Heart left ventricle (tissue), 16 donors: ENCODE measurements around the gene CDC42EP5. TPM values are rescaled to one million over a fixed set of nuclear protein-coding genes. Genes with fewer than 3 reads are reported as not detected.
"Not testable (repeated sequence)": the region's sequence is repeated elsewhere in the genome, so short reads cannot be mapped to it uniquely, and the experiment has no call there.

Experiments
- ATAC-seq, 4 donors: fragments of 200-7000 bp; cut with Tn5 transposase; one replicate each; pipeline ENCODE4 v1.9.1; 2020 to 2022; ENCODE audit warnings: moderate library complexity in 4 of 4, mild to moderate bottlenecking in 3 of 4, moderate number of reproducible peaks in 1 of 4
- DNase-seq, 5 donors: peaks; one replicate each; pipeline ENCODE4 v3.0.0-alpha.2; 2020
- H3K27ac ChIP-seq, 12 donors: fragments of 200-600 bp; sonication (generic) in 4 of 12; one replicate each; pipeline versions ENCODE4 v1.5.0 to v1.8.0; 2016 to 2022; ENCODE audit warnings: mild to moderate bottlenecking in 2 of 12
- H3K27me3 ChIP-seq, 9 donors: fragments of 200-600 bp; sonication (generic) in 2 of 9; one replicate each; pipeline versions ENCODE4 v1.5.1 to v1.8.0; 2016 to 2022; ENCODE audit warnings: mild to moderate bottlenecking in 3 of 9
- H3K36me3 ChIP-seq, 9 donors: fragments of 200-600 bp; sonication (generic) in 2 of 9; one replicate each; pipeline versions ENCODE4 v1.5.0 to v1.8.0; 2018 to 2022; ENCODE audit warnings: mild to moderate bottlenecking in 2 of 9
- H3K4me1 ChIP-seq, 12 donors: fragments of 200-600 bp; sonication (generic) in 4 of 12; one replicate each; pipeline versions ENCODE4 v1.5.0 to v1.8.0; 2016 to 2022; ENCODE audit warnings: mild to moderate bottlenecking in 3 of 12
- H3K4me3 ChIP-seq, 12 donors: fragments of 200-600 bp; sonication (generic) in 4 of 12; one replicate each; pipeline versions ENCODE4 v1.5.0 to v1.8.0; 2017 to 2022; ENCODE audit warnings: mild to moderate bottlenecking in 9 of 12, moderate library complexity in 4 of 12
- H3K9me3 ChIP-seq, 12 donors: fragments of 200-600 bp; sonication (generic) in 4 of 12; one replicate each; pipeline versions ENCODE4 v1.5.0 to v1.8.0; 2016 to 2022; ENCODE audit warnings: mild to moderate bottlenecking in 1 of 12
- POLR2A ChIP-seq, 2 donors: fragments of 450-650 bp; IDR thresholded peaks; one replicate each; pipeline ENCODE4 v1.6.1; 2017; ENCODE audit warnings: antibody characterized with exemption in 2 of 2, mild to moderate bottlenecking in 2 of 2, moderate library complexity in 2 of 2
- WGBS, 4 donors: extraction: QIAGEN DNeasy Blood & Tissue Kit in 2 of 4; methylation state at CpG; one replicate each; pipeline versions ENCODE4 v1.1.5 to v1.1.7; 2013 to 2018; 5-methylcytosine and 5-hydroxymethylcytosine counted together
- intact Hi-C, 10 donors: fragments of 100-400 bp; cut with DNase I; formaldehyde crosslinking; loops; one replicate each; pipeline versions ENCODE4 v1.11.1 to v1.14.2; 2022
- polyA plus RNA-seq, 2 donors: library from polyadenylated mRNA; stranded (reverse); fragments of 200-250 nt; gene quantifications; one replicate each; pipeline ENCODE4 v1.2.3, GENCODE V29; 2013
- total RNA-seq, 9 donors: library from RNA; depleted of rRNA in 2 of 9; stranded (reverse); fragments of >200 nt in 2 of 9; fragmentation: NEBNext Ultra II Directional in 3 of 9; extraction: Animal tissue kit (Norgen Biotek cat#: 25700) in 3 of 9; gene quantifications; one replicate each; pipeline versions ENCODE4 v1.1.0 to v1.2.4, GENCODE V29; 2016 to 2023
- TF ChIP-seq, protein P1 (sequence below), 12 donors: fragments of 200-600 bp; sonication (generic) in 4 of 12; IDR thresholded peaks; one replicate each; pipeline versions ENCODE4 v1.5.0 to v1.8.0; 2018 to 2022; ENCODE audit warnings: antibody characterized with exemption in 12 of 12, mild to moderate bottlenecking in 5 of 12
- donor health status: ischemic (EF 13 %, LVEDD 7.1; RV severe dilation, severe dysfunction).
- donor health status: healthy with polysubstance abuse.
- donor health status: DM: no; HTN: yes; CAD: no.
- donor health status: DM: no; HTN: no; CAD: no.
- donor health status: ischemic (EF 25% LVEDD 6.9; RV normal size, moderate dysfunction).
- donor health status: ischemic (EF 25% LVEDD 5.7; RV mildly dilated, moderate dysfunction).
- donor health status: healthy.
- donor health status: DM: yes; HTN: yes; CAD: no.
- donor health status: ischemic (EF 35%, LVEDD 5.7; RV mildly dilated, moderate dysfunction).
- donor health status: nonischemic (EF 11% LVEDD 7.7; RV severe dilation, severe dysfunction).
- donor health status: DM: yes; HTN: yes; CAD: no.
- donor health status: PGD.
- donor health status: ischemic (EF 29% LVEDD 5.4; RV normal size, mild dysfunction).
- donor health status: nonischemic (EF 23%, LVEDD 6.1; RV moderate dilation, normal function).

Gene CDC42EP5
- total and polyA plus RNA-seq, 11 donors, result 5.6 to 16.3 (median 9.7) TPM

DNA sequence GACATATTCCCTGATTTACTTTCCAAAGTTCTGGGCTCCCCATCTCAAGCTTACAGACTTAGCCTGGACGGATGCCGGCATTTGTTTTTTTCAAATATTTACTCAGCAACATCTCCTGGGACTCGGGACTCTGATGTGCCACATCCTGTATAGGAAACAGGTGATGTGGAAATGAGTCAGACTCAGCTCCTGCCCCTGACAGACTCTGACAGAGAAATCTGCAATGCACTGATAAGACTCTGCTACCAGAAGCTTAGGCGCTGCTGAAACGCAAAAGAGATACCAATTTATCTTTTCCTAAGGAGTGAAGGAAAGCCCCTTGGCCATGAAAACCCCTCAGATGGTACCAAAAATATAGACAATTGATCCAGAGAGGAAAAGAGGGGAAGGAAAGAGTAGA, 45.7 kb upstream of the CDC42EP5 start:
- TF ChIP-seq, protein P1, sequence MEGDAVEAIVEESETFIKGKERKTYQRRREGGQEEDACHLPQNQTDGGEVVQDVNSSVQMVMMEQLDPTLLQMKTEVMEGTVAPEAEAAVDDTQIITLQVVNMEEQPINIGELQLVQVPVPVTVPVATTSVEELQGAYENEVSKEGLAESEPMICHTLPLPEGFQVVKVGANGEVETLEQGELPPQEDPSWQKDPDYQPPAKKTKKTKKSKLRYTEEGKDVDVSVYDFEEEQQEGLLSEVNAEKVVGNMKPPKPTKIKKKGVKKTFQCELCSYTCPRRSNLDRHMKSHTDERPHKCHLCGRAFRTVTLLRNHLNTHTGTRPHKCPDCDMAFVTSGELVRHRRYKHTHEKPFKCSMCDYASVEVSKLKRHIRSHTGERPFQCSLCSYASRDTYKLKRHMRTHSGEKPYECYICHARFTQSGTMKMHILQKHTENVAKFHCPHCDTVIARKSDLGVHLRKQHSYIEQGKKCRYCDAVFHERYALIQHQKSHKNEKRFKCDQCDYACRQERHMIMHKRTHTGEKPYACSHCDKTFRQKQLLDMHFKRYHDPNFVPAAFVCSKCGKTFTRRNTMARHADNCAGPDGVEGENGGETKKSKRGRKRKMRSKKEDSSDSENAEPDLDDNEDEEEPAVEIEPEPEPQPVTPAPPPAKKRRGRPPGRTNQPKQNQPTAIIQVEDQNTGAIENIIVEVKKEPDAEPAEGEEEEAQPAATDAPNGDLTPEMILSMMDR (IDR thresholded peaks at IDR 0.05), result no peak
- no peak for TF ChIP-seq POLR2A (IDR thresholded peaks at IDR 0.05)
- intact Hi-C loops, result no loop called here
- WGBS, 4 donors, result 35 to 55% (median 41%) methylated on average over 5 of the region's 5 CpGs
- H3K9me3 ChIP-seq, result no peaks in the 10 kb centered on the region
- H3K4me3 ChIP-seq, result no peak overlapping the region
- H3K36me3 ChIP-seq, result no peaks in the 10 kb centered on the region
- H3K27ac ChIP-seq, result no peak overlapping the region
- ATAC-seq (peak in 1 of 4 donors; percentile 70), DNase-seq (peak in 1 of 5 donors; percentile 11)
- H3K4me1 ChIP-seq, result peaks cover 0 to 20% (median 0%) of the 10 kb centered on the region in 12 donors
- H3K27me3 ChIP-seq, result peaks cover 0 to 49% (median 2%) of the 10 kb centered on the region in 9 donors

DNA sequence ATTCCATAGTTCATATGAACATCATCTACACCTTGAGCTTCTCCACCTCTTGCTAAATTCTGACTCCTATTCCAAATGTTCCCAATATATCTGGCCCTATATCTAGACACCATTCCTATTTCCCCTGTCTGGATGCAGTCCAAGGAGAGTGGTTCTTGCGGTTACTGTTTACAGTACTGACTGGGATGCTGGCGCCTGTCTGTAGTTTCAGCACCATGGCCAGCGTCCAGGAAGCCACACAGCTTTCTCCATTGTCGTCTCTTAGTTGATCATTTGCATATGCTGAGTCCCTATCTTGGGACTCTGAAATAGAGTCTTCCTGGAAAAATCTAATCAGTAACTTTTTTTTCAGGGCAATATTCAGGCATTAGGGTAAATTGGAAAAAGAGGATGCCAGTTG, 44.4 kb upstream of the CDC42EP5 start:
- no peaks in the 10 kb centered on the region for H3K36me3 ChIP-seq
- no peak overlapping the region for H3K27ac ChIP-seq
- H3K9me3 ChIP-seq, result no peaks in the 10 kb centered on the region
- no peak overlapping the region for H3K4me3 ChIP-seq
- peaks cover 0 to 47% (median 2%) of the 10 kb centered on the region in 9 donors for H3K27me3 ChIP-seq
- ATAC-seq (peak in 1 of 4 donors; percentile 51), DNase-seq (peak in 4 of 5 donors; percentile 33 to 59 (median 43))
- intact Hi-C loops, result no loop called here
- peaks cover 0 to 10% (median 0%) of the 10 kb centered on the region in 12 donors for H3K4me1 ChIP-seq
- no peak for TF ChIP-seq POLR2A (IDR thresholded peaks at IDR 0.05)
- TF ChIP-seq, protein P1 (IDR thresholded peaks at IDR 0.05), result no peak
- WGBS, 4 donors, result 0 to 6% (median 3%) methylated on average over 4 of the region's 4 CpGs

DNA sequence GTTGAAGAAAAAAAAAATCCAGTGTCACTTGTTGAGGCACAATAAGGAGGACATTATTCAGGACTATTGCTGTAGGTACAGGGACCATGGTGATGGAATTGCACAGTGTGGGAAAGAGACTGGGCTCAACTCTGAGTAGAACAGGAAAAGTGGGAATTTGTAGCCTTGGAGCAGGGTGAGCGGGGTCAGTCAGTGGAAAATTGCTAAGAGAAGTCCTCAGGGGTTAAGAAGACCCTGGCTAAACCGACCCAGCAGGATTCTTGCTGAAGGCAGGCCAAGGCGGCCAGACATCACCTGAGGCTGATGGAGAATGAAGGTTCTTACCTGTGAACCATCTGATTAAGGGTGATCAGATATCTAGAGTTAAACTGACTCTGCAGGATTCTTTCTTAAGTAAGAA, 42.1 kb upstream of the CDC42EP5 start:
- ATAC-seq (no peak), DNase-seq (no peak)
- Histone ChIP-seq H3K4me1 (no peaks in the 10 kb centered on the region), H3K36me3 (no peaks in the 10 kb centered on the region), H3K4me3 (no peak overlapping the region), H3K9me3 (no peaks in the 10 kb centered on the region), H3K27me3 (peaks cover 0 to 37% (median 2%) of the 10 kb centered on the region in 9 donors), H3K27ac (no peak overlapping the region)
- TF ChIP-seq POLR2A (IDR thresholded peaks at IDR 0.05), result no peak
- TF ChIP-seq, protein P1 (IDR thresholded peaks at IDR 0.05), result no peak
- intact Hi-C loops, result no loop called here
- whole genome bisulfite sequencing, 4 donors, result 46 to 60% (median 52%) methylated on average over 3 of the region's 3 CpGs

DNA sequence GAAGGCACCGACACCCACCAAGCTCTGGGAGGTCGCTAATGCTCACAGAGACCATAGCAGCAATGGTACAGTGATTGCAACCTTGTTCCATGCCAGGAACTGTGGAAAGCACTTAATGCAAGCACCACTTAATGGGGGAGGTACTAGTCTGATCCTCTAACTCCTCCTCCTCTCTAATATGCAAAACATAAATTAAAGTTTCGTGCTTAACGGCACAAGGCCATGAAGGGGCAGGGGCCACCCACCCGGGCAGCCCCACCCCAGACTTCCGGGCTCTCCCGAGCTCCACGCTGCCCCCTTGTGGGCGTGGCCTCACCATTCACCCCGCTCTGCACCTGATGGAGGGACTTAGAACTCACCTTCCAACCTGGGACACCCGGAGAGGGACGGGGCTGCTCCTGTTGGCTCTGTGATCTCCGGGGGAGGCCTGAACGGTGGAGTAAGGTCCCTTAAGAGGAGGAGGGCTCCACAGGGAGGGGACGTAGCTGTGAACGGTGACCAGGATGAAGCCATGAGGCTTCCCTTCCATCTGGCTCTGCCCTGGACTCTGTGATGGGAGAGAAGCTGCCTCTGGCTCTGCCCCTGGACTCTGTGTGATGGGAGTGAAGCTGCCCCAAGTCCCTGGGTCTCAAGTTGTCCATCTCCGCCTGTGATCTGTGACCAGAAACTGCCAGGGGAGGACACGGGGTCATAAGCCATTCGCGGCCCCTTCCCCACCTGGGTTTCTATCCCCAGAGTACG, 36.3 kb upstream of the CDC42EP5 start:
- WGBS, 4 donors, result 52 to 58% (median 57%) methylated on average over 9 of the region's 21 CpGs; no CpG with 5 or more reads in 1 of the 4 donors
- DNase-seq, intact Hi-C loops, H3K9me3 ChIP-seq, H3K36me3 ChIP-seq, H3K4me3 ChIP-seq, H3K4me1 ChIP-seq, H3K27ac ChIP-seq: not testable (repeated sequence)
- peaks cover 0 to 14% (median 3%) of the 10 kb centered on the region in 9 donors for H3K27me3 ChIP-seq
- peak in 1 of 4 donors; percentile 37 for ATAC-seq

DNA sequence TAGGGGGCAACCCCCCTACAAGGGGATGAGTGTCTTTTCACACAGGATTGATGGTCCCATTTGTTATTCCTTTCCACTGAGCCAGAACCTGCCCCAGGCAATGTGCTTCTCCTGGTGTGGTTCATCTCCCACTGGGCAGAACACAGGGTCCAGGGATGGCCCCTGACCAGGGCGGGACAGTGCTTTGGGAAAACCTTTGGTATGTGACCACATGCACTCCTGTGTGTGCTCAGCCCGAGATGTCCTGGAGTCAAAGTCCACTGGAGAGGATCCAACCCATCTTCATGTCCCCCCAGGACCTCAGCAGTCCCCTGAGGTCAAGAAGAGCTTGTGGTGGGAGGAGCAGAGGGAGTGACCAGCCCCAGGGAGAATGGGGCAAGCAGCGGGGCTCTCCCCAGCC, 35.4 kb upstream of the CDC42EP5 start:
- DNase-seq, H3K9me3 ChIP-seq, H3K4me1 ChIP-seq, H3K27ac ChIP-seq, H3K36me3 ChIP-seq, H3K4me3 ChIP-seq, intact Hi-C loops: not testable (repeated sequence)
- peak in 1 of 4 donors; percentile 45 for ATAC-seq
- 59 to 79% methylated on average over 2 of the region's 3 CpGs; no CpG with 5 or more reads in 2 of the 4 donors for WGBS, 4 donors
- H3K27me3 ChIP-seq, result peaks cover 0 to 10% (median 3%) of the 10 kb centered on the region in 9 donors
